ENCODE measurements around the gene RIMKLA. TPM values are rescaled to one million over a fixed set of nuclear protein-coding genes. Genes with fewer than 3 reads are reported as not detected.

RIMKLA gene
- total RNA-seq, 1 experiment from 2014 or later = 8.3 TPM

- Mint-ChIP-seq H3K27ac (no peak overlapping the region), H3K27me3 (ENCODE audit: low read depth) (peaks cover 14% of the 10 kb centered on the region), H3K4me3 (no peak overlapping the region), H3K9me3 (no peaks in the 10 kb centered on the region), H3K4me1 (no peaks in the 10 kb centered on the region), H3K36me3 (no peaks in the 10 kb centered on the region)
- CTCF ChIA-PET = no interaction called here
- TF ChIP-seq AFF4 (CRISPR knock-in tag; IDR thresholded peaks at IDR 0.05; ENCODE audit: borderline replicate concordance) (no peak), E2F4 (CRISPR knock-in tag; IDR thresholded peaks at IDR 0.05; ENCODE audit: borderline replicate concordance, low read depth) (no peak), ZNF263 (CRISPR knock-in tag; IDR thresholded peaks at IDR 0.05; ENCODE audit: low read depth) (no peak), RELA (CRISPR knock-in tag; IDR thresholded peaks at IDR 0.05; ENCODE audit: borderline replicate concordance) (no peak), USF1 (CRISPR knock-in tag; IDR thresholded peaks at IDR 0.05) (no peak)
- POLR2A ChIA-PET = no interaction called here
- no peak for DNase-seq (ENCODE audit: low spot score)
- ATAC-seq = no peak
Observed at GRCh38 chr1:42348498-42348897, 32.1 kb upstream of the RIMKLA start.

GRCh38 chr1:42350086-42350485 lies 30.5 kb upstream of the RIMKLA start:
- DNase-seq (ENCODE audit: low spot score) = no peak
- TF ChIP-seq ATF6 (CRISPR knock-in tag; IDR thresholded peaks at IDR 0.05) (no peak), NR2C2 (CRISPR knock-in tag; IDR thresholded peaks at IDR 0.05) (no peak), GRHL2 (CRISPR knock-in tag; IDR thresholded peaks at IDR 0.05; ENCODE audit: insufficient replicate concordance, severe bottlenecking) (no peak), ZNF121 (CRISPR knock-in tag; IDR thresholded peaks at IDR 0.05) (no peak), CBFB (CRISPR knock-in tag; IDR thresholded peaks at IDR 0.05; ENCODE audit: low read depth) (no peak), ZNF396 (CRISPR knock-in tag; IDR thresholded peaks at IDR 0.05; ENCODE audit: borderline replicate concordance) (no peak), AR (CRISPR knock-in tag; IDR thresholded peaks at IDR 0.05) (no peak), NFE2L1 (CRISPR knock-in tag; IDR thresholded peaks at IDR 0.05) (no peak), ZNF138 (CRISPR knock-in tag; conservative IDR thresholded peaks at IDR 0.05) (no peak), ZNF219 (CRISPR knock-in tag; IDR thresholded peaks at IDR 0.05; ENCODE audit: borderline replicate concordance) (no peak), ZNF317 (CRISPR knock-in tag; IDR thresholded peaks at IDR 0.05; ENCODE audit: borderline replicate concordance, low read depth) (no peak), PREB (CRISPR knock-in tag; IDR thresholded peaks at IDR 0.05; ENCODE audit: borderline replicate concordance) (no peak), NR3C1 (CRISPR knock-in tag; conservative IDR thresholded peaks at IDR 0.05; ENCODE audit: low read depth) (no peak), RORB (CRISPR knock-in tag; IDR thresholded peaks at IDR 0.05) (no peak), ZNF425 (CRISPR knock-in tag; conservative IDR thresholded peaks at IDR 0.05) (no peak), EMX1 (CRISPR knock-in tag; IDR thresholded peaks at IDR 0.05) (no peak), ZNF232 (CRISPR knock-in tag; IDR thresholded peaks at IDR 0.05) (no peak)
- H3K4me1 Mint-ChIP-seq = no peaks in the 10 kb centered on the region
- no peak overlapping the region for H3K27ac Mint-ChIP-seq
- POLR2A ChIA-PET = interaction anchor here (0.7 kb wide), 1 partner anchor 10 kb away, joined by 3 read pairs; no protein-coding TSS in a partner anchor
- H3K9me3 Mint-ChIP-seq = no peaks in the 10 kb centered on the region
- no peak overlapping the region for H3K4me3 Mint-ChIP-seq
- H3K27me3 Mint-ChIP-seq (ENCODE audit: low read depth) = peaks cover 14% of the 10 kb centered on the region
- no peak for ATAC-seq
- CTCF ChIA-PET = interaction anchor here (1.0 to 1.2 kb wide), 2 partner anchors 176 to 228 kb away, joined by 3 read pairs; no protein-coding TSS in a partner anchor
- no peaks in the 10 kb centered on the region for H3K36me3 Mint-ChIP-seq

Measured in WTC11 (cell line).